ENCODE data around the gene ARL15.
"Not testable (repeated sequence)": the region's sequence is repeated elsewhere in the genome, so short reads cannot be mapped to it uniquely, and the experiment has no call there.

The ARL15 gene

DNA sequence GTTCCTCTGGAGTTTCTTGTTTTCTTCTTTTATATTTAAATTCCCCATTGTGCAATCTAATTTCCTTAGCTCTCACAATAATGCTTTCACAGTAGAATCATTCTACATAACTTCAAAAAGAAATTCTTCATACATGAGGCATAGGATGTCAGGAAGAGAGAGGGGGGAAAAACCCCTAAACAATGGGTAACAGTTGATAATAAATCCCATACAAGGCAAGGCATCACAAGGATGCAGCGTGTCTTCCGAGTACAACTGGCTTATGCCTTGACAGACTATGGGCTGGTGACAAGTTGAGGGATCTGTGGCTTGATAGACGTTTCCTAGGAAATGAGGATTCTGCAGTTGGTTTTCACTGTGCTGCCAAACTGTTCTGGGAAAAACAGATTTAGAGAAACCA is 247.4 kb downstream of the ARL15 start:
- H3K4me1 ChIP-seq (ENCODE audit: insufficient read depth, low read length), result peaks cover 22% of the 10 kb centered on the region
- H3K9me3 ChIP-seq (ENCODE audit: control insufficient read depth, insufficient read depth, low read length), result no peaks in the 10 kb centered on the region
- H3K9ac ChIP-seq (ENCODE audit: low read depth, low read length), result no peak overlapping the region
- no peaks in the 10 kb centered on the region for H3K36me3 ChIP-seq (ENCODE audit: insufficient read depth, low read length)

DNA sequence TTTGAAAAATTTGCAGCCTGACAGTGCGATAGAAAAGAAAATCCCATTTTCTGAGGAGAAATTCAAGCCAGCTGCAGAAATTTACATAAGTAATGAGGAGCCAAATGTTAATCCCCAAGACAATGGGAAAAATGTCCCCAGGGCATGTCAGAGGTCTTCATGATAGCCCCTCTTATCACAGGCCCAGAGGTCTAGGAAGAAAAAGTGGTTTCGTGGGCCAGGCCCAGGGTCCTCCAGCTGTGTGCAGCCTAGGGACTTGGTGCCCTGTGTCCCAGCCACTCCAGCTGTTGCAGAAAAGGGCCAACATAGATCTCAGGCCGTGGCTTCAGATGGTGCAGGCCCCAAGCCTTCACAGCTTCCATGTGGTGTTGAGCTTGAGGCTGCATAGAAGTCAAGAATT is 249.5 kb downstream of the ARL15 start:
- not testable (repeated sequence) for H3K9me3 ChIP-seq (ENCODE audit: control insufficient read depth, insufficient read depth, low read length); H3K36me3 ChIP-seq (ENCODE audit: insufficient read depth, low read length); H3K9ac ChIP-seq (ENCODE audit: low read depth, low read length)
- H3K4me1 ChIP-seq (ENCODE audit: insufficient read depth, low read length), result peaks cover 17% of the 10 kb centered on the region

DNA sequence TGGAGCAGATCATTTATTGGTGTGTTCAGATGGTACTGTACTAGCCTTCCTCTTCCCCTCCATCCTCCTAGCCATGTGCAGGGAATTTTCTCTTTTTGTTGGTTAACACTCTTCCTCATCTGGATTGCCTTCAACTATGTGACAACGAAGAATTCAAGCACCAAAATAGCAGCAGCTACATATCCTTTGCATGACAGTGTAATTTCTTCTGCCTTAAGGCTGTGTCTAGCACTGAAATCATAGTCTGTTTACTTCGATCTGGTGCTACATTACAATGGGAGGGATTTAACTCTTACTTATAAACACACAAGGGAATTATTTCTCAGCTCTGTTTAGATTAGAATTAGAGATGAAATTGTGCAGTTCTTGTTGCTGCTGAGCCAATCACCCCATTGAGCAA is 260.4 kb downstream of the ARL15 start:
- no peak overlapping the region for H3K9ac ChIP-seq (ENCODE audit: low read depth, low read length)
- H3K4me1 ChIP-seq (ENCODE audit: insufficient read depth, low read length), result peaks cover 8% of the 10 kb centered on the region
- no peaks in the 10 kb centered on the region for H3K9me3 ChIP-seq (ENCODE audit: control insufficient read depth, insufficient read depth, low read length)
- H3K36me3 ChIP-seq (ENCODE audit: insufficient read depth, low read length), result no peaks in the 10 kb centered on the region

DNA sequence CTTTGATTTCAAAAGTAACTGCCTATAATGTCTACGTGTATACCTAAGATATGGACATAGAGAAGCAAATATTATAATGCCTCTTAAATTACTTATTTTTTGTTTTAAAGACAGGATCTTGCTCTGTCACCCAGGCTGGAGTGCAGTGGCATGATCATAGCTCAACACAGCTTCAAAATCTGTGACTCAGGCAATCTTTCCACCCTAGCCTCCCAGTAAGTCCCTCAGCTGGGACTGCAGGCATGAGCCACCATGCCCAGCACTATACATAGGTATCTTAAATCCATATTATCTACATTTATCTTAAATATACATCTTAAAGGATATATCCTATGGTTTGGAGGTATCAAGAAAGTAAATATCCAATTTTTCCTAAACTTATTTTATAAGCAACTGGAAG is 261.2 kb downstream of the ARL15 start:
- H3K4me1 ChIP-seq (ENCODE audit: insufficient read depth, low read length), result peaks cover 9% of the 10 kb centered on the region
- H3K36me3 ChIP-seq (ENCODE audit: insufficient read depth, low read length), result no peaks in the 10 kb centered on the region
- H3K9ac ChIP-seq (ENCODE audit: low read depth, low read length), result no peak overlapping the region
- H3K9me3 ChIP-seq (ENCODE audit: control insufficient read depth, insufficient read depth, low read length), result no peaks in the 10 kb centered on the region

DNA sequence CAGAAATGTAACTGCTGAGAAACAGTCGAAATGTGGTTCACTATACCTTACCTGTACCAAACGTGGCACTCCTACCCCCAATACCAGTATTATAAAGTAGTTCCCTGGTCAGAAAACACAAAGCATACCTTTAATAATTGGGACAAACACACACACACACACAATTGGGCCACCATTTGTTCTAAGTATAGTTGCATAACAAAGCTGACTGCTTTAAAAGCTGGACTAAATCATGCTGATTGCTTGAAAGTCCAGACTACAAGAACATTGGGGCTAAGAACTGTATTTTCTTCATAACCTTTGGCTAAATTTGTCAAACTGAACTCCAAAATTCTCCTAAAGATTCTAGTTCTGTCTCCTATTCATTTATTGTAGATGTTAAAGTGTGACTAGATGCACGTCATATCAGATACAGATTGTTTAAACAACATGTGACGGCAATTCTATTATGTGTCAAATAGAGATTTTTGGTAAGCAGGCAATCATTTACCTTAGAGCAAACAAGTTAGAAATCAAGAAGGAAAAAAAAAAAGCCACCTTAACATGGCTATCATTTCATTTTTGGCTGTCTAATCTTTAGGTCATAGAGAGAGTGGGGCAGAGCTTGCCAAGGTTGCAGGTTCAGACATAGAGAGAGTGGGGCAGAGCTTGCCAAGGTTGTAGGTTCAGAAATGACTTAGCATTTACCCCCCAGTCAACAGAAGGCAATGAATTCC is 265.1 kb downstream of the ARL15 start:
- H3K4me1 ChIP-seq (ENCODE audit: insufficient read depth, low read length), result peaks cover 18% of the 10 kb centered on the region

DNA sequence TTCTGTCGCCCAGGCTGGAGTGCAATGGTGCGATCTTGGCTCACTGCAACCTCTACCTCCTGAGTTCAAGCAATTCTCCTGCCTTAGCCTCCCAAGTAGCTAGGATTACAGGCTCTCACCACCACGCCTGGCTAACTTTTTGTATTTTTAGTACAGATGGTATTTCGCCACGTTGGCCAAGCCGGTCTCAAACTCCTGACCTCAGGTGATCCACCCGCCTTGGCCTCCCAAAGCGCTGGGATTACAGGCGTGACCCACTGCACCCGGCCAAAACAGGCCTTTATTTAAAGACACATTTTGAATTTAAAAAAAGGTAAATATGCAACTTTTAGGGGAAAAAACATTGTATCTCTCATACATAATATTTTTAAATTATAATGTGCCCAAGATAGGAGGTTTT is 266.1 kb downstream of the ARL15 start:
- peaks cover 18% of the 10 kb centered on the region for H3K4me1 ChIP-seq (ENCODE audit: insufficient read depth, low read length)
- not testable (repeated sequence) for H3K9ac ChIP-seq (ENCODE audit: low read depth, low read length); H3K36me3 ChIP-seq (ENCODE audit: insufficient read depth, low read length); H3K9me3 ChIP-seq (ENCODE audit: control insufficient read depth, insufficient read depth, low read length)

More for the DNA sequence above, 265.1 kb downstream of the ARL15 start:
- H3K9ac ChIP-seq (ENCODE audit: low read depth, low read length), result no peak overlapping the region
- no peaks in the 10 kb centered on the region for H3K9me3 ChIP-seq (ENCODE audit: control insufficient read depth, insufficient read depth, low read length)
- H3K36me3 ChIP-seq (ENCODE audit: insufficient read depth, low read length), result no peaks in the 10 kb centered on the region

DNA sequence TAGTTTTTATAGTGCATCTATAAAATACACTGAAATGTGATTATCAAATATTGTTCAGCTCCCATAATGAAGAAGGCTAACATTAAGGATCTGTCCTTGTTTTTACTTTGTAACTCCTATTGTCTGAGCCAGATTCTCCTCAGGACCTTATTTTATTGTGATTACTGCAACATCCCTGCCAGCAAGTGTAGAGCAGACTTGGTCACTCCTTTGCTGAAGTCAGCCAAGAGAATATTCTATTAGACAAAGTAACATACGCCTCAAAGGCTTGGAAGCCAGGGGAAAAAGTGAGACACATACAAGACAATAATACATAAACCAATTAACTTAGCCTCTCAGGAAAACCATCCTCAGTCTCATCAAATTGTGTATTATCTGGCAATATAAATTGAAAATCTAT is 269.6 kb downstream of the ARL15 start:
- Histone ChIP-seq H3K9ac (ENCODE audit: low read depth, low read length) (no peak overlapping the region), H3K9me3 (ENCODE audit: control insufficient read depth, insufficient read depth, low read length) (no peaks in the 10 kb centered on the region), H3K4me1 (ENCODE audit: insufficient read depth, low read length) (peaks cover 18% of the 10 kb centered on the region), H3K36me3 (ENCODE audit: insufficient read depth, low read length) (no peaks in the 10 kb centered on the region)

DNA sequence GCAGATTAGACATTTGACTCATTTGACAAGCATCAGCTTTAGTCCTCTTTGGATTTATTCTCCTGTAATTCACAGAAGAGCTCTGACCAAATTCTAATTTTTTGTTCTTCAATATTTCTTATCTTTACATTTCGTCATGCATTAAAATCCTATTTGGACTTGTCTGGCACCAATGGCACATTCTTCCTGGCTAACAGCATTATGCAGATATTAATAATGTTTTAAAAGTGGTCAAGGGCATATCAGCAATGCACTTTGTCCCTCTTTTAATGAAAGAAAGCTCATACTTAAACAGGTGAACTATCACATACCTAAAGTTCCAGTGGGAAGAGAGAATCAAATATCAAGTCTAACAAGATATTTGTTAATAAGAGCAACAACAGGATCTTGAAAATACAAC is 270.4 kb downstream of the ARL15 start:
- H3K9ac ChIP-seq (ENCODE audit: low read depth, low read length), result no peak overlapping the region
- H3K9me3 ChIP-seq (ENCODE audit: control insufficient read depth, insufficient read depth, low read length), result no peaks in the 10 kb centered on the region
- H3K4me1 ChIP-seq (ENCODE audit: insufficient read depth, low read length), result peaks cover 10% of the 10 kb centered on the region
- H3K36me3 ChIP-seq (ENCODE audit: insufficient read depth, low read length), result no peaks in the 10 kb centered on the region

DNA sequence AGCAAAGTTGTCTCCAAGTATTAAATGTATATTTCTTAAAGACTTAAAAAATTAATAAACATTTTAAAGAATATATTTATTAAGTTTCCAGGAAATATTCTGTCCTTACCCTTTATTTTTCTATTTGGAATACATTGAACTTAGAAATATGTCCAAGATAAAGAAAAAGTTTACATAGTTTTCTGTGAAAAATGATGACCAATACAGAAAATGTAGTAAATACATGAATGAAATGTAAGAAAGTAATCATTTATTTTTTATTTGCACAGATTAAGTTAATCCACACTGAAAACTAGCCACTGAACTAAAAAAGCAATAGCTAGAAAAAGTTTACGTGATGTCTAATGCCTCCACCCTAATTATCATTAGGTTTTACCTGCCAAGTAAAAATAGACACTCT is 273.2 kb downstream of the ARL15 start:
- peaks cover 9% of the 10 kb centered on the region; the same call in 1 of the 2 replicates for H3K4me1 ChIP-seq (ENCODE audit: insufficient read depth, low read length)
- no peak overlapping the region for H3K9ac ChIP-seq (ENCODE audit: low read depth, low read length)
- H3K9me3 ChIP-seq (ENCODE audit: control insufficient read depth, insufficient read depth, low read length), result no peaks in the 10 kb centered on the region
- no peaks in the 10 kb centered on the region for H3K36me3 ChIP-seq (ENCODE audit: insufficient read depth, low read length)

DNA sequence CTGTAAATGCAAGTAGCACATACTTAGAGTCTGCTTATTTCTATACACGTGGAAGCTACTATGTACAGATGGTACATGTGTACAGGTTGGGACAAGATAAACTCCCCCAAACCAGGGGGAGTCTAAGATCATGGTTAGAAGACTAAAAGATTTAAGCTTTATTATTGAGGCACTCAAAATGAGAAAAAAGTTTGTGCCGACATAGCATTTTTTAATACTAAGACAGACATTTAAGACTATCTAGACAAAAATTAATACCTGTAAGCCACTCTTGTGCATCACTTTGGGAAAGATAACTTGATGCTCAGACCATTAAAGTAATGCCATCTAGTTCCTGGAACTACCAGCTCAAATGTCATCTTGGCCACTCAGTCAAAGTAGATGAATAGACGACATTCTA is 279.4 kb downstream of the ARL15 start:
- no peaks in the 10 kb centered on the region for H3K36me3 ChIP-seq (ENCODE audit: insufficient read depth, low read length)
- no peak overlapping the region for H3K9ac ChIP-seq (ENCODE audit: low read depth, low read length)
- no peaks in the 10 kb centered on the region for H3K9me3 ChIP-seq (ENCODE audit: control insufficient read depth, insufficient read depth, low read length)
- no peaks in the 10 kb centered on the region for H3K4me1 ChIP-seq (ENCODE audit: insufficient read depth, low read length)

DNA sequence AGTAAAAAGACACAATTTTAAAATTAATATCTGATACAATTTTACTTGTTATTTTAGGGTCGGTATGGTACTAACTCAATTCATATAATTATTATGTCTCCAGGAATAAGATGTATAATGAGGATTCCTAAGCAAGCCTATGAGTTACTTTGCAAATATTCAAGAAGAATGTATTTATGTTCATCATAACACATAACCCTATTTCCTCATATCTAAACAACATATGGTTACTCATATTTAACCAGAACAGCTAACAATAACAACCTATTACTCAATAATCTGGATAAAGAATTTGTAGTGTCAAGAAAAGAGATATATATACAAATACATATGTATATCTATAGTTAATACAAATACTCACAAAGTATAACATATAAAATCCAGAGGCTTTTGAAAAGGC is 285.9 kb downstream of the ARL15 start:
- Histone ChIP-seq H3K9me3 (ENCODE audit: control insufficient read depth, insufficient read depth, low read length) (no peaks in the 10 kb centered on the region), H3K9ac (ENCODE audit: low read depth, low read length) (no peak overlapping the region), H3K36me3 (ENCODE audit: insufficient read depth, low read length) (no peaks in the 10 kb centered on the region), H3K4me1 (ENCODE audit: insufficient read depth, low read length) (peaks cover 26% of the 10 kb centered on the region)

DNA sequence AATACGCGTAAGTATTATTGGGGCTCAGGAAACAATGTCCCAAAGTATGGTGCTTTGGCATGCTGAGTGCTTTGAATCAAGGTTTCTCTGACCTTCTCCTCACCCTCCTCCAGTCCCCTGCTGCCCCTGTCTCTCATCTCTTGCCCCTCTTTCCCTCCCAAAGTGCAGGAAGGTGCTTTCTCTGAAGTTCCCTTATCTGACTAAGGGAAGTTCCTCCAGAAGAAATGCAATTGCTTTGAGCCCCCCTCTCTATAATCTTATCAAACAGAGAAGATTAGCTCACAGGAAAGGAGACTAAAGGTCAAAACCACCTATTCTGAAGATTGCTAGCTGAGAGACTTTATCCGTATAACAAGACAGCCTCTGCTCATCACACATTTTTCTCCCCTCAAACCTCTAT is 288.1 kb downstream of the ARL15 start:
- Histone ChIP-seq H3K36me3 (ENCODE audit: insufficient read depth, low read length) (no peaks in the 10 kb centered on the region), H3K4me1 (ENCODE audit: insufficient read depth, low read length) (peaks cover 38% of the 10 kb centered on the region), H3K9ac (ENCODE audit: low read depth, low read length) (peak overlapping the region; percentile 15; the same call in 1 of the 2 replicates), H3K9me3 (ENCODE audit: control insufficient read depth, insufficient read depth, low read length) (no peaks in the 10 kb centered on the region)

DNA sequence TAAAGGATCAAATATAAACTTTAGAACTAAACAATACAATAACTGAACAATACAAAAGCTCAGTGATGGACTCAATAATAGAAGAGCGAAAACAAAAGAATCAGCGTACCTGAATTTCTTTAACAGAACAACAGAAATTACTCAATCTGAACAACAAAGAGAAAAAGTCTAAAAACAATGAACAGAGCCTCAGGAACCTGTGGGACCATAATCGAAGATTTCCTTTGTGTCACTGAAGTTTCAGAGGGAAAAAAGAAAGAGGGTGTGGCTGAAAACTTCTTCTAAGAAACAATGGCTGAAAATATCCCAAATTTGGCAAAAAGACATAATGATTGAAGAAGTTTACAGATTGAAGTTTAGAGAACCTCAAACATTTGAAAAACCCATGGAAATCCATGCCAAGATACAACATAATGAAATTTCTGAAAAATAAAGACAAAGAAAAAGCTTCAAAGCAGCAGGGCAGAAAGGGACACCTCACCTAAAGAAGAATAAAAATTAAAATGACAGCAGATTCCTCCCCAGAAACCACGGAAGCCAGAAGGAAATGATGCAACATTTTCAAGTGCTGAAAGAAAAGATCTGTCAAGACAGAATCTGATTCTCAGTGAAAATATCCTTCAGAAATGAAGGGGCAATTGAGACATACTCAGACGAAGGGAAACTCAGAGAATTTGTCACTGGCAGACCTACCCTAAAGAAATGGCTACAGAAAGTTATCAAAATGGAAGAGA is 288.8 kb downstream of the ARL15 start:
- no peaks in the 10 kb centered on the region for H3K9me3 ChIP-seq (ENCODE audit: control insufficient read depth, insufficient read depth, low read length)
- peak overlapping the region; percentile 8; the same call in 1 of the 2 replicates for H3K9ac ChIP-seq (ENCODE audit: low read depth, low read length)
- peaks cover 44% of the 10 kb centered on the region for H3K4me1 ChIP-seq (ENCODE audit: insufficient read depth, low read length)
- no peaks in the 10 kb centered on the region for H3K36me3 ChIP-seq (ENCODE audit: insufficient read depth, low read length)

DNA sequence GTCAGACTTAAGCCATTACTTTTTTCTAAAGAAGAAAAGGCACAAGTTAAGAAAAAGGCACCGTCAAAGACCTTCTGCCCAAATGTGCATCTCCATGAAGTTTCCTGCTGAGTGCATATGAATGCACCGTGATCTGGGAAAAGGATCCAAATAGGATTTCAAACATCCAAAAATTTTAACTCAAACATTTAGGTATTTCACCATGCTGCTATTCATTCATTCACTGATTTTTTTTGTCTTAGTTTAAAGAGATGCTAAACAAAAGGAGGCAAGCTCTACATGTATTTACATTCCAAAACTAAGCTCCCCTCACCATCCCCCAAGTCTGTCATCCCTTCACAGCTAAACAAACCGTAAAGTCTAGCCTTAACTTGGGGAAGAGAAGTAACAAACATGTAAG is 291.9 kb downstream of the ARL15 start:
- peaks cover 52% of the 10 kb centered on the region for H3K4me1 ChIP-seq (ENCODE audit: insufficient read depth, low read length)
- peak overlapping the region; percentile 15; the same call in 1 of the 2 replicates for H3K9ac ChIP-seq (ENCODE audit: low read depth, low read length)
- H3K9me3 ChIP-seq (ENCODE audit: control insufficient read depth, insufficient read depth, low read length), result 0 out of 2 replicates have a peak, but pooled peaks cover 9% of the 10 kb centered on the region
- no peaks in the 10 kb centered on the region for H3K36me3 ChIP-seq (ENCODE audit: insufficient read depth, low read length)

DNA sequence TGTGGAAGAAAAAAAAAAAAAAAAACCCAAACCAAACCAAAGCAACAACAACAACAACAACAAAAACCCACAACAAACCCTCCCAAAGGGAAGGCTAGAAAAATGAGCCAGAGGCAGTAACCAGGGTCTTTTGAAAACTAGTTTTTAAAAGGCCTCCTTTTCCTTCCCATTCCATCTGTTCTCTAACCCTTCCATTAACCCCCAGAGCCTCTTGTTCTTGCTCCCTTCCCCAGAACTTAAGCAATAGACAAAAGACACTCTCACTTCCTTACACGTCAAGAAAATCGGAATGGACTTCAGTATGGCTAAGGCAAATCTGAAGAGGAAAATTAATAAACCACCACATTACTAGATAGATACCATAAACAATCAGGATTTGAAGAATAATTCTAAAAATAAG is 292.8 kb downstream of the ARL15 start:
- no peaks in the 10 kb centered on the region for H3K36me3 ChIP-seq (ENCODE audit: insufficient read depth, low read length)
- peaks cover 49% of the 10 kb centered on the region for H3K4me1 ChIP-seq (ENCODE audit: insufficient read depth, low read length)
- H3K9ac ChIP-seq (ENCODE audit: low read depth, low read length), result peak overlapping the region; percentile 16; the same call in 1 of the 2 replicates
- H3K9me3 ChIP-seq (ENCODE audit: control insufficient read depth, insufficient read depth, low read length), result 0 out of 2 replicates have a peak, but pooled peaks cover 10% of the 10 kb centered on the region
